ENCODE measurements around the gene TBC1D3G.
"Not testable (repeated sequence)": the region's sequence is repeated elsewhere in the genome, so short reads cannot be mapped to it uniquely, and the experiment has no call there.

GRCh38 chr17:36315736-36316135 is 7.9 kb upstream of the TBC1D3G start:
- TF ChIP-seq JUND (IDR thresholded peaks at IDR 0.05; ENCODE audit: low read length); CTCF (IDR thresholded peaks at IDR 0.05; ENCODE audit: control extremely low read depth in 1 of 3, insufficient read depth in 1 of 3, low read depth in 1 of 3, low read length in 3 of 3); EZH2 (IDR thresholded peaks at IDR 0.05; ENCODE audit: low read depth, low read length, severe bottlenecking); SUZ12 (IDR thresholded peaks at IDR 0.05; ENCODE audit: low read length); SIN3A (conservative IDR thresholded peaks at IDR 0.05 in 1 of 2, IDR thresholded peaks at IDR 0.05 in 1 of 2; ENCODE audit: low read depth in 1 of 2, low read length in 2 of 2); POLR2A (IDR thresholded peaks at IDR 0.05; ENCODE audit: control extremely low read depth in 1 of 2, low read depth in 2 of 2, low read length in 2 of 2); ATF3 (IDR thresholded peaks at IDR 0.05; ENCODE audit: insufficient read depth, low read depth, low read length); MAX (IDR thresholded peaks at IDR 0.05): not testable (repeated sequence)

All from H1 (cell line).